Epithelial cell of proximal tubule (primary cell): ENCODE measurements around the gene ZNF790. TPM values are rescaled to one million over a fixed set of nuclear protein-coding genes. Genes with fewer than 3 reads are reported as not detected.
A peak's percentile ranks its signal among the peaks of the same experiment; 100 is the strongest.
"Not testable (repeated sequence)": the region's sequence is repeated elsewhere in the genome, so short reads cannot be mapped to it uniquely, and the experiment has no call there.

Experiments
- DNase-seq: peaks from one replicate; pipeline ENCODE4 v3.0.0-alpha.2; 2011; ENCODE audit warnings: low read depth
- H3K4me3 ChIP-seq: 2 replicates; pipeline ENCODE4 v1.5.1; 2011; ENCODE audit warnings: low read depth, mild to moderate bottlenecking, low read length
- total RNA-seq: library from RNA; depleted of rRNA; stranded (reverse); fragments of >200 nt; gene quantifications from 2 replicates; pipeline ENCODE4 v1.2.3, GENCODE V29; 2015
- TF ChIP-seq, protein P1 (sequence below): conservative IDR thresholded peaks from 2 replicates; pipeline ENCODE4 v1.5.1; 2012; ENCODE audit warnings: low read depth, mild to moderate bottlenecking, low read length

Gene ZNF790
- total RNA-seq, 1 donor from 2014 or later: 6.1 TPM

DNA sequence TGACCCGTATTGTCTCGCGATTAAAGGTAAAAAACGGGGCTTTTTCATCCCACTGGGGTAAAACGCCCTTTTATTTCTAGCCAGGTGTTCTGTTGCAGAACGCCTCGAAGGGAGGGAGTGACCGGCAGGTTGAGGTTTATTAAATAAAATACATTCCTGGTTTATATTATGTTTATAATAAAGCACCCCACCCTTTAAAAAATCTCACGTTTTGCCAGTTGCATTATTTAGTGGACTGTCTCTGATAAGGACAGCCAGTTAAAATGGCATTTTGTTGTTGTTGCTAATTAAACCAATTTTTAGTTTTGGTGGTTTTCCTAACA, 40.4 kb downstream of the ZNF790 start:
- H3K4me3 ChIP-seq: peak overlapping the region; percentile 80
- TF ChIP-seq, protein P1, sequence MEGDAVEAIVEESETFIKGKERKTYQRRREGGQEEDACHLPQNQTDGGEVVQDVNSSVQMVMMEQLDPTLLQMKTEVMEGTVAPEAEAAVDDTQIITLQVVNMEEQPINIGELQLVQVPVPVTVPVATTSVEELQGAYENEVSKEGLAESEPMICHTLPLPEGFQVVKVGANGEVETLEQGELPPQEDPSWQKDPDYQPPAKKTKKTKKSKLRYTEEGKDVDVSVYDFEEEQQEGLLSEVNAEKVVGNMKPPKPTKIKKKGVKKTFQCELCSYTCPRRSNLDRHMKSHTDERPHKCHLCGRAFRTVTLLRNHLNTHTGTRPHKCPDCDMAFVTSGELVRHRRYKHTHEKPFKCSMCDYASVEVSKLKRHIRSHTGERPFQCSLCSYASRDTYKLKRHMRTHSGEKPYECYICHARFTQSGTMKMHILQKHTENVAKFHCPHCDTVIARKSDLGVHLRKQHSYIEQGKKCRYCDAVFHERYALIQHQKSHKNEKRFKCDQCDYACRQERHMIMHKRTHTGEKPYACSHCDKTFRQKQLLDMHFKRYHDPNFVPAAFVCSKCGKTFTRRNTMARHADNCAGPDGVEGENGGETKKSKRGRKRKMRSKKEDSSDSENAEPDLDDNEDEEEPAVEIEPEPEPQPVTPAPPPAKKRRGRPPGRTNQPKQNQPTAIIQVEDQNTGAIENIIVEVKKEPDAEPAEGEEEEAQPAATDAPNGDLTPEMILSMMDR: no peak
- DNase-seq: no peak

DNA sequence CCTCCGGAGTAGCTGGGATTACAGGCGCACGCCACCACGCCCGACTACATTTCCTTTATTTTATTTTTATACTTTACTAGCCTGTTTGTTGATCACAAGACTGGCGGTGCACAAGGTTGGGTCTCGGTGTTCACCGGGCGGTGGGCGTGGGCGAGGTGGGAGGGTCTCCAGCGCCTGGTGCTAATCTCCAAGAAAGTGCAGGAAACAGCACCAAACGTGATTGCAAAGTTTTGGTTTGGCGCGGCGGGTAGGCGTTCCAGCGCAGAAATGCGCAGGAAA, 41.5 kb downstream of the ZNF790 start:
- no peak for DNase-seq
- TF ChIP-seq, protein P1: no peak
- peak overlapping the region; percentile 80 for H3K4me3 ChIP-seq

DNA sequence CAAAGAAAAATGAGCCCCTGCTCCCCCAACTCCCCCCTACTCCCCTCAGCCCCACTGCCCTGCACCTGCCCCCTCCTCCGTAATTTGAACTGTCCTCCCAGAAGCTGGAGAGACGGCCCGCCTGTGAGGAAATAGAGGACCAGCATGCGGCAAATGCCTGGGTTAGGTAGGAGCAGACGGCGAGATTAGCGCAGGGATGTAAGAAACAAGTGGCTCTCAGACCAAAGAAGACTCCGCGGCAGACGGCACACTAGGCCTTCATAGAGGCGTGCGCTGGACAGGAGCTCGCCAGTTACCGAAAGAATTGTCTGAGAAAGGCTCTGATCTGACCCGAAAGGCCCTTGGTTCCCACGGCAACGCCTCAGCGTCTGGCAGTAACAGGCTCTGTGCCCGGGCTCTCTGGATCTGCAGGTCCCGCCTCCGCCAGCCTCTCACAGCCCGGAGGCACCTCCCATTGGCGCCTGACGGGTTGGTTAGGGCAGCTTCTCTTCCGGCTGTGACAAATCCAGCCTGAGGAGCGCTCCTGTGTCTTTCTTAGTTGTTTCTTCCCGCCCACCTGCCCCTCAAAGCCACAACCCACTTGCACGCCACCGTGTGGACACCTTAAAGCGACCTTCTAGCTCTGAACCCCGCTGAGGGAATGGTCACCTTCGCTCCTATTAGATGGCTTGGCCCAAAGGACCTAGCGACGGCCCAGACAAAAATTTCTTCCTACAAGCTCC, 46.6 kb downstream of the ZNF790 start:
- DNase-seq: not testable (repeated sequence)
- H3K4me3 ChIP-seq: peak overlapping the region; percentile 11

DNA sequence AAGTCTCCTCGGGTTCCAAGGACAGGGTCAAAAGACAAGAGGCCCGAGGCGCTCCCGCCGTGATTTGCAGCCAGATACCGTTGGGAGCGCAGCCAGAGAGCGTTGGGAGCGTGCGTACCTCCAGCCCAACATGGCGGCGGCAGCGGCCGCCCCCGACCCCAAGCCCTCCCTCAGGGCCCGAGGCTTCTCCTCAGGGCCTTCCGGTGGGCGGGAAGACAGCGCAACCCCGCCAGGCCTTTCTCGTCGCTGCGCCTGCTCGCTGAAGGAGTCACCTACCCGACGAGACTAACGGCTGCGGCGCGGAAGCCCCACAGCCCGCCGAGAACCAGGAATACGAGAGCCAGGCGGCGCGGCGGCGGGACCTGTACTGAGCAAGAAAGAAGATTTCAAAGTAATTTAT, 62.4 kb downstream of the ZNF790 start:
- H3K4me3 ChIP-seq: peak overlapping the region; percentile 5
- no peak for DNase-seq
- TF ChIP-seq, protein P1: no peak

DNA sequence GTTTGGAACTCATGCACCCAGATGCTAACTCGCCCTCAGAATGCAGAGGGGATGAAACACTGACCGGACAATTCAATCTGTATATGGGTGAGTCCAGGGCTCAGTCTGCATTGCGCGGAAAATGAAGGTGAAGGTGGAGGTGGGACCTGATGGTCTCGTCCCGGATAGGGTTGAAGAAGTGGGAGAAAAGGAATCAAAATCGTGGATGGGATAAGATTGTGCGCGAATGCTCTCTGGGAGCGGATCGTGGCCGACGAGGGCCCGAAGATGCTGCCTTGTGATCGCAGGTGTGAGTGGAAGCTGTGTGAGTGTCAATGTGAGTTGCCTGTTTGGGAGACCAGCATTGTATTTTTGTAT, 65.0 kb downstream of the ZNF790 start:
- H3K4me3 ChIP-seq: peak overlapping the region; percentile 95
- no peak for DNase-seq
- TF ChIP-seq, protein P1: no peak

DNA sequence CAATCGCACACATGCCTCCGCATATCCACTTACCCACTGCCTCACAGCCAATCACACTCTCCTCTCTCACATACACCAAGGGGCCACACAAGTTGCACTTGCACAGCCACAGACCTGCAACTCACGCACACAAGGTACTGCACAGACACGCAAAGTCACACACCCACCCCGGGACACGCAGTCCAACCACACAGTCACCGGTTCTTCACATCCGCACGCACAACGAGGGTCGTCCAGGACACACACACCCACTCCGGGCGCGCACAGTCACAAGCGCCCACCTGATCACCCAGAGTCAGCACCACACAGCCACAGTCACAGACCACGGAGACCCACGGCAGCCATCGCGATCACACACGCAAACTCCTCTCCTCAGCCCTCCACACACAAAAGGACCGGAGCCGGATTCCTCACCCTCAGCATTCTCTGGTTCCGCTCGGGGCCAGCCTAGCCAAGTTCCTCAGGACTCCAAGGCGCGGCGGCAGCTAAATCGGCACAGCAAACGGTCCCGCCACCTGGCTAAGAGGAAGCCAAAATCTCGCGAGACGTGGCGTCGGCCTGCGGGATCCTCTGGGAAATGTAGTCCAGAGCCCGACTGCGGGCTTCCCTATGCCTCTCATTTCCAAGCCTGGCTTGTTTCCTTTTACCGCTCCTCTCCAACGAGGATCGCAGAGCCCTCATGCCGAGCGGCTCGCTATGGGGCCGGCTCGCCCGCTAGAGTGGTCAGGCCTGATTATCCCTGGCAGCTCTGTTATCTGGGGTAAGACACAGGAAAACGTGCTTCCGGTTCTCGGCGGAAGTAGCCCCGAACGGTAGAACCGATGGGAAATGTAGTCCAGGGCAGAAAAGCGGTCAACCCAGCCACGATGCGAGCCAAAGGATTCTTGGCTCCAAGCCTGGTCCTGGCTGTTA, 65.6 kb downstream of the ZNF790 start, which contains the start of gene ZNF850:
Gene ZNF850, minus strand, starts transcription at position 497 of the 912 bp plus-strand sequence. CDS start 10,201 bp downstream, outside the sequence.
- peak; percentile 73 for DNase-seq
- TF ChIP-seq, protein P1: no peak
- peak within 1 kb of the TSS; percentile 95 for H3K4me3 ChIP-seq

DNA sequence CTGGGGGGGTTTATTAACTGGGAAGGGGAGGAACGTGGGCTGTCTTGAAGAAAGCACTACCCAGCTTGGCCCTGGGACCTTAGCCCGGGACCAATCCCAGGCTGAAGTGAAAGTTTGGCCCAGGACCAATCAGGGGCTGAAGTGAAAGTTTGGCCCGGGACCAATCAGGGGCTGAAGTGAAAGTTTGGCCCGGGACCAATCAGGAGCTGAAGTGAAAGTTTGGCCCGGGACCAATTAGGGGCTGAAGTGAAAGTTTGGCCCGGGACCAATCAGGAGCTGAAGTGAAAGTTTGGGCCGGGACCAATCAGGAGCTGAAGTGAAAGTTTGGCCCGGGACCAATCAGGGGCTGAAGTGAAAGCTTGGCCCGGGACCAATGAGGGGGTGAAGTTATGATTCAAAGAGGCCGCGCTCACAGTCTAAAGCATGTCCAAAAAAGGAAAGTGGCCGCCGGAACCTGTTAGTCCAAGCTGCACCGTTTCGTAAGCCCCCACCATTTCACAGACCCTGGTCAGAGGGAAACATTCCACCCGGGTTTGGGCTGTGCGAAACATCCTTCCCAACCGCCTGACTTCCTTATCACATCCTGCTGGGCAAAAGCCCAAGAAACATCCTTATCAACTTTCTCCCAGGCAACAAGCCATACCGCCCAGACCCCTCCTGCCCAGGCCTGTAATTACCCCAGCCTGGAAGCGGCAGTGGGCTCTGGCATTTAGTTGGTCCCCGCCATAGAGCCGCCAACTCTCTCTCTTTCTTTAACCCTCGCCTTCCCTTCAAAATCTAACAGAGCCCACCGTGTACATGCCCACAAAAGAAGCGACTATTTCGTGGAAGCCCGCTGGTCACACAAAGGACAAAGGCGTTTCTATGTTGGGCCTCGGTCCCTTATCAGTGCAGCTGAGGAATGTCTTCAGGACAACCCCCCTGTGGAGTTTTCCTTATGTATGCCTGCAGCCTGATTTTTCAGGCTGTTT, 66.6 kb downstream of the ZNF790 start:
- TF ChIP-seq, protein P1: no peak
- DNase-seq: no peak
- H3K4me3 ChIP-seq: peak overlapping the region; percentile 95
